ENCODE measurements around the gene ZNF350.
A peak's percentile ranks its signal among the peaks of the same experiment; 100 is the strongest.
"Not testable (repeated sequence)": the region's sequence is repeated elsewhere in the genome, so short reads cannot be mapped to it uniquely, and the experiment has no call there.

The ZNF350 gene

GRCh38 chr19:51965583-51965982 lies 21.1 kb downstream of the ZNF350 start:
- H3K9me3 ChIP-seq (ENCODE audit: control insufficient read depth, low read depth, low read length) = peaks cover 35% of the 10 kb centered on the region
- no peak overlapping the region for H3K4me3 ChIP-seq (ENCODE audit: low read length)
- H3K36me3 ChIP-seq (ENCODE audit: control insufficient read depth, low read depth, low read length) = peaks cover 12% of the 10 kb centered on the region
- no peak overlapping the region for H3K27ac ChIP-seq (ENCODE audit: low read length)
- no peaks in the 10 kb centered on the region for H3K4me1 ChIP-seq (ENCODE audit: control insufficient read depth, low read depth, low read length)
- H3K9ac ChIP-seq (ENCODE audit: low read length) = no peak overlapping the region
- H3K27me3 ChIP-seq (ENCODE audit: control insufficient read depth, insufficient read depth, low read length) = no peaks in the 10 kb centered on the region

- H3K36me3 ChIP-seq (ENCODE audit: control insufficient read depth, low read depth, low read length) = not testable (repeated sequence)
Measured at GRCh38 chr19:51960621-51961233, 25.9 kb downstream of the ZNF350 start.

GRCh38 chr19:51959791-51960190 lies 26.8 kb downstream of the ZNF350 start:
- no peak overlapping the region for H3K4me3 ChIP-seq (ENCODE audit: low read length)
- H3K4me1 ChIP-seq (ENCODE audit: control insufficient read depth, low read depth, low read length) = no peaks in the 10 kb centered on the region
- H3K9ac ChIP-seq (ENCODE audit: low read length) = no peak overlapping the region
- no peaks in the 10 kb centered on the region for H3K27me3 ChIP-seq (ENCODE audit: control insufficient read depth, insufficient read depth, low read length)
- H3K27ac ChIP-seq (ENCODE audit: low read length) = no peak overlapping the region
- peaks cover 17% of the 10 kb centered on the region for H3K9me3 ChIP-seq (ENCODE audit: control insufficient read depth, low read depth, low read length)
- no peaks in the 10 kb centered on the region for H3K36me3 ChIP-seq (ENCODE audit: control insufficient read depth, low read depth, low read length)

More at GRCh38 chr19:51960621-51961233, 25.9 kb downstream of the ZNF350 start:
- not testable (repeated sequence) for H3K4me3 ChIP-seq (ENCODE audit: low read length); H3K4me1 ChIP-seq (ENCODE audit: control insufficient read depth, low read depth, low read length); H3K27me3 ChIP-seq (ENCODE audit: control insufficient read depth, insufficient read depth, low read length); H3K27ac ChIP-seq (ENCODE audit: low read length); H3K9ac ChIP-seq (ENCODE audit: low read length)
- peaks cover 14% of the 10 kb centered on the region for H3K9me3 ChIP-seq (ENCODE audit: control insufficient read depth, low read depth, low read length)

- H3K4me3 ChIP-seq (ENCODE audit: low read length); H3K4me1 ChIP-seq (ENCODE audit: control insufficient read depth, low read depth, low read length); H3K27ac ChIP-seq (ENCODE audit: low read length); H3K27me3 ChIP-seq (ENCODE audit: control insufficient read depth, insufficient read depth, low read length); H3K9ac ChIP-seq (ENCODE audit: low read length); H3K36me3 ChIP-seq (ENCODE audit: control insufficient read depth, low read depth, low read length): not testable (repeated sequence)
- peaks cover 21% of the 10 kb centered on the region for H3K9me3 ChIP-seq (ENCODE audit: control insufficient read depth, low read depth, low read length)
Measured at GRCh38 chr19:51957846-51958245, 28.8 kb downstream of the ZNF350 start.

GRCh38 chr19:51948975-51949374 lies 37.7 kb downstream of the ZNF350 start:
- H3K9ac ChIP-seq (ENCODE audit: low read length) = no peak overlapping the region
- H3K27me3 ChIP-seq (ENCODE audit: control insufficient read depth, insufficient read depth, low read length) = no peaks in the 10 kb centered on the region
- H3K4me1 ChIP-seq (ENCODE audit: control insufficient read depth, low read depth, low read length) = no peaks in the 10 kb centered on the region
- H3K36me3 ChIP-seq (ENCODE audit: control insufficient read depth, low read depth, low read length) = peaks cover 27% of the 10 kb centered on the region
- H3K27ac ChIP-seq (ENCODE audit: low read length) = no peak overlapping the region
- H3K4me3 ChIP-seq (ENCODE audit: low read length) = no peak overlapping the region
- H3K9me3 ChIP-seq (ENCODE audit: control insufficient read depth, low read depth, low read length) = peaks cover 64% of the 10 kb centered on the region

- H3K4me1 ChIP-seq (ENCODE audit: control insufficient read depth, low read depth, low read length) = no peaks in the 10 kb centered on the region
- peaks cover 50% of the 10 kb centered on the region for H3K36me3 ChIP-seq (ENCODE audit: control insufficient read depth, low read depth, low read length)
- no peak overlapping the region for H3K9ac ChIP-seq (ENCODE audit: low read length)
- H3K27me3 ChIP-seq (ENCODE audit: control insufficient read depth, insufficient read depth, low read length) = no peaks in the 10 kb centered on the region
- H3K9me3 ChIP-seq (ENCODE audit: control insufficient read depth, low read depth, low read length) = peaks cover 83% of the 10 kb centered on the region
- H3K4me3 ChIP-seq (ENCODE audit: low read length) = no peak overlapping the region
- no peak overlapping the region for H3K27ac ChIP-seq (ENCODE audit: low read length)
Measured at GRCh38 chr19:51946602-51947001, 40.0 kb downstream of the ZNF350 start.

- Histone ChIP-seq H3K9me3 (ENCODE audit: control insufficient read depth, low read depth, low read length) (peaks cover 89% of the 10 kb centered on the region), H3K36me3 (ENCODE audit: control insufficient read depth, low read depth, low read length) (peaks cover 64% of the 10 kb centered on the region)
Measured at GRCh38 chr19:51944798-51945552, 41.7 kb downstream of the ZNF350 start.

GRCh38 chr19:51938936-51939335 lies 47.7 kb downstream of the ZNF350 start:
- no peak overlapping the region for H3K27ac ChIP-seq (ENCODE audit: low read length)
- H3K27me3 ChIP-seq (ENCODE audit: control insufficient read depth, insufficient read depth, low read length) = no peaks in the 10 kb centered on the region
- no peak overlapping the region for H3K9ac ChIP-seq (ENCODE audit: low read length)
- H3K36me3 ChIP-seq (ENCODE audit: control insufficient read depth, low read depth, low read length) = peaks cover 67% of the 10 kb centered on the region
- no peaks in the 10 kb centered on the region for H3K4me1 ChIP-seq (ENCODE audit: control insufficient read depth, low read depth, low read length)
- no peak overlapping the region for H3K4me3 ChIP-seq (ENCODE audit: low read length)
- peaks cover 39% of the 10 kb centered on the region for H3K9me3 ChIP-seq (ENCODE audit: control insufficient read depth, low read depth, low read length)

More at GRCh38 chr19:51944798-51945552, 41.7 kb downstream of the ZNF350 start:
- Histone ChIP-seq H3K27me3 (ENCODE audit: control insufficient read depth, insufficient read depth, low read length) (no peaks in the 10 kb centered on the region), H3K27ac (ENCODE audit: low read length) (no peak overlapping the region), H3K9ac (ENCODE audit: low read length) (no peak overlapping the region), H3K4me1 (ENCODE audit: control insufficient read depth, low read depth, low read length) (no peaks in the 10 kb centered on the region), H3K4me3 (ENCODE audit: low read length) (no peak overlapping the region)

GRCh38 chr19:51931921-51932320 lies 54.7 kb downstream of the ZNF350 start:
- Histone ChIP-seq H3K36me3 (ENCODE audit: control insufficient read depth, low read depth, low read length) (peaks cover 37% of the 10 kb centered on the region), H3K4me1 (ENCODE audit: control insufficient read depth, low read depth, low read length) (no peaks in the 10 kb centered on the region), H3K4me3 (ENCODE audit: low read length) (no peak overlapping the region), H3K27me3 (ENCODE audit: control insufficient read depth, insufficient read depth, low read length) (no peaks in the 10 kb centered on the region), H3K9me3 (ENCODE audit: control insufficient read depth, low read depth, low read length) (no peaks in the 10 kb centered on the region), H3K9ac (ENCODE audit: low read length) (no peak overlapping the region), H3K27ac (ENCODE audit: low read length) (no peak overlapping the region)

GRCh38 chr19:51927859-51928258 lies 58.8 kb downstream of the ZNF350 start:
- Histone ChIP-seq H3K27ac (ENCODE audit: low read length) (no peak overlapping the region), H3K9me3 (ENCODE audit: control insufficient read depth, low read depth, low read length) (peaks cover 12% of the 10 kb centered on the region), H3K36me3 (ENCODE audit: control insufficient read depth, low read depth, low read length) (peaks cover 17% of the 10 kb centered on the region)

GRCh38 chr19:51926784-51927741 lies 59.6 kb downstream of the ZNF350 start, which contains the start of gene ZNF613:
ZNF613 (plus strand) TSS chr19:51927472; CDS start chr19:51936221, 8,749 bp downstream.
- Histone ChIP-seq H3K27ac (ENCODE audit: low read length) (peak within 1 kb of the TSS; percentile 98), H3K4me1 (ENCODE audit: control insufficient read depth, low read depth, low read length) (no peaks in the 10 kb centered on the region), H3K36me3 (ENCODE audit: control insufficient read depth, low read depth, low read length) (peaks cover 14% of the 10 kb centered on the region), H3K9me3 (ENCODE audit: control insufficient read depth, low read depth, low read length) (peaks cover 20% of the 10 kb centered on the region), H3K9ac (ENCODE audit: low read length) (peak within 1 kb of the TSS; percentile 95), H3K4me3 (ENCODE audit: low read length) (peak within 1 kb of the TSS; percentile 92), H3K27me3 (ENCODE audit: control insufficient read depth, insufficient read depth, low read length) (no peaks in the 10 kb centered on the region)

More at GRCh38 chr19:51927859-51928258, 58.8 kb downstream of the ZNF350 start:
- H3K9ac ChIP-seq (ENCODE audit: low read length) = peak overlapping the region; percentile 95
- peak overlapping the region; percentile 92 for H3K4me3 ChIP-seq (ENCODE audit: low read length)
- H3K27me3 ChIP-seq (ENCODE audit: control insufficient read depth, insufficient read depth, low read length) = no peaks in the 10 kb centered on the region
- H3K4me1 ChIP-seq (ENCODE audit: control insufficient read depth, low read depth, low read length) = no peaks in the 10 kb centered on the region

All from iPS-18a (cell line).